SK-N-SH (cell line): Measurements from ENCODE around the gene HS6ST1. TPM values are rescaled to one million over a fixed set of nuclear protein-coding genes. Genes with fewer than 3 reads are reported as not detected.

ENCODE experiments used
- CTCF ChIA-PET: fragments of 300-600, 350-600 bp; formaldehyde crosslinking; extraction: SDS; loops from one replicate; lab custom pipeline; 2021; lab: Yijun Ruan, JAX
- POLR2A ChIA-PET: fragments of 350-600 bp; sonication (Branson Sonifier 250); formaldehyde crosslinking; extraction: SDS; loops from one replicate; lab custom pipeline; 2020; ENCODE audit warnings: antibody characterized with exemption, inconsistent platforms; lab: Yijun Ruan, JAX
- DNase-seq: peaks from one replicate; pipeline ENCODE4 v3.0.0; 2012
- H2AFZ ChIP-seq: fragments of 200-600 bp; sonication (generic); 2 replicates; pipeline ENCODE4 v1.8.1; 2016; ENCODE audit warnings: antibody characterized with exemption, mild to moderate bottlenecking, low read depth
- H3F3A ChIP-seq: fragments of 200-600 bp; sonication (generic); replicated peaks from 2 replicates; pipeline ENCODE3; 2016; ENCODE audit warnings: antibody characterized with exemption, mild to moderate bottlenecking; ENCODE audit not compliant: insufficient read depth
- H3K27ac ChIP-seq, 2 experiments: fragments of 200-500 bp in 1 of 2; fragments of 200-600 bp in 1 of 2; sonication (Bioruptor generic) in 1 of 2; sonication (generic), shearing (Covaris generic) in 1 of 2; 2 replicates each; pipeline versions ENCODE4 v1.5.1 to v1.6.1; 2014 to 2016; ENCODE audit warnings: low read depth in 2 of 2, inconsistent platforms in 1 of 2, low read length in 1 of 2, mild to moderate bottlenecking in 1 of 2, mixed read lengths in 1 of 2
- H3K27me3 ChIP-seq: fragments of 200-600 bp; sonication (generic), shearing (Covaris generic); 2 replicates; pipeline ENCODE4 v1.6.1; 2016; ENCODE audit warnings: mixed run types; ENCODE audit not compliant: insufficient read depth
- H3K36me3 ChIP-seq, 2 experiments: fragments of 200-500 bp in 1 of 2; fragments of 200-600 bp in 1 of 2; sonication (Bioruptor generic) in 1 of 2; sonication (generic) in 1 of 2; replicated peaks in 1 of 2; 2 replicates each; pipeline versions ENCODE3 to v1.5.1; 2014 to 2016; ENCODE audit warnings: low read length in 1 of 2, mild to moderate bottlenecking in 1 of 2; ENCODE audit not compliant: insufficient read depth in 2 of 2, control insufficient read depth in 1 of 2
- H3K4me1 ChIP-seq, 2 experiments: fragments of 200-500 bp in 1 of 2; fragments of 200-600 bp in 1 of 2; sonication (Bioruptor generic) in 1 of 2; sonication (generic), shearing (Covaris generic) in 1 of 2; 2 replicates each; pipeline versions ENCODE4 v1.5.1 to v1.6.1; 2014 to 2016; ENCODE audit warnings: low read depth in 1 of 2, low read length in 1 of 2, mixed run types in 1 of 2; ENCODE audit not compliant: insufficient read depth in 2 of 2, control insufficient read depth in 1 of 2
- H3K4me2 ChIP-seq: fragments of 200-600 bp; sonication (generic), shearing (Covaris generic); 2 replicates; pipeline ENCODE4 v1.6.1; 2017; ENCODE audit warnings: mixed run types
- H3K4me3 ChIP-seq, 2 experiments: fragments of 200-500 bp in 1 of 2; fragments of 200-600 bp in 1 of 2; sonication (Bioruptor generic) in 1 of 2; sonication (generic), shearing (Covaris generic) in 1 of 2; 2 replicates each; pipeline versions ENCODE4 v1.5.1 to v1.8.1; 2014 to 2016; ENCODE audit warnings: low read depth in 2 of 2, inconsistent platforms in 1 of 2, low read length in 1 of 2, mild to moderate bottlenecking in 1 of 2, mixed read lengths in 1 of 2, moderate library complexity in 1 of 2
- H3K79me2 ChIP-seq: fragments of 200-600 bp; sonication (generic); 2 replicates; pipeline ENCODE4 v1.8.1; 2017; ENCODE audit warnings: mild to moderate bottlenecking; ENCODE audit not compliant: insufficient read depth
- H3K9ac ChIP-seq: fragments of 200-600 bp; sonication (generic); 2 replicates; pipeline ENCODE4 v1.6.1; 2017; ENCODE audit warnings: mixed run types
- H3K9me2 ChIP-seq: fragments of 200-600 bp; sonication (generic); 2 replicates; pipeline ENCODE4 v1.6.1; 2017; ENCODE audit warnings: mixed run types
- H3K9me3 ChIP-seq: fragments of 200-600 bp; sonication (generic); 2 replicates; pipeline ENCODE4 v1.6.1; 2017; ENCODE audit warnings: mixed run types, mild to moderate bottlenecking, moderate library complexity
- H4K20me1 ChIP-seq: fragments of 200-600 bp; sonication (generic); 2 replicates; pipeline ENCODE4 v1.6.1; 2017; ENCODE audit warnings: mild to moderate bottlenecking, mixed run types; ENCODE audit not compliant: insufficient read depth
- CHD2 ChIP-seq: fragments of 150-350 bp; IDR thresholded peaks from 2 replicates; pipeline ENCODE4 v1.6.1; 2018; ENCODE audit warnings: low read length; ENCODE audit not compliant: partially characterized antibody
- EP300 ChIP-seq, 2 experiments: IDR thresholded peaks; 2 replicates each; pipeline versions ENCODE4 v1.4.0 to v1.6.1; 2012; ENCODE audit warnings: borderline replicate concordance in 1 of 2, low read depth in 1 of 2, low read length in 1 of 2
- EZH2phosphoT487 ChIP-seq: fragments of 200-600 bp; sonication (generic); IDR thresholded peaks from 2 replicates; pipeline ENCODE4 v1.6.1; 2017; ENCODE audit warnings: low read depth, mixed run types, mild to moderate bottlenecking, antibody characterized with exemption, moderate library complexity, borderline replicate concordance
- FOSL2 ChIP-seq: IDR thresholded peaks from 2 replicates; pipeline ENCODE4 v1.4.0; 2012; ENCODE audit warnings: low read depth, mild to moderate bottlenecking, moderate library complexity, borderline replicate concordance
- FOXM1 ChIP-seq: IDR thresholded peaks from 2 replicates; pipeline ENCODE4 v1.4.0; 2012; ENCODE audit warnings: low read depth, mild to moderate bottlenecking
- GABPA ChIP-seq: IDR thresholded peaks from 2 replicates; pipeline ENCODE4 v1.4.0; 2012; ENCODE audit warnings: low read depth, mild to moderate bottlenecking
- GATA2 ChIP-seq: sonication (generic); formaldehyde crosslinking; IDR thresholded peaks from 2 replicates; pipeline ENCODE4 v1.5.0; 2020; ENCODE audit warnings: mild to moderate bottlenecking, missing genetic modification reagents
- MAX ChIP-seq: IDR thresholded peaks from 2 replicates; pipeline ENCODE4 v1.4.0; 2012; ENCODE audit warnings: low read depth
- MEF2A ChIP-seq: IDR thresholded peaks from 2 replicates; pipeline ENCODE4 v1.4.0; 2012; ENCODE audit warnings: low read depth, borderline replicate concordance
- NFIC ChIP-seq: IDR thresholded peaks from 2 replicates; pipeline ENCODE4 v1.4.0; 2012; ENCODE audit warnings: borderline replicate concordance
- NRF1 ChIP-seq: IDR thresholded peaks from 2 replicates; pipeline ENCODE4 v1.6.1; 2012; ENCODE audit warnings: low read depth, mild to moderate bottlenecking, low read length
- PBX3 ChIP-seq: IDR thresholded peaks from 2 replicates; pipeline ENCODE4; 2012
- POLR2AphosphoS5 ChIP-seq: IDR thresholded peaks from 2 replicates; pipeline ENCODE4 v1.6.1; 2012; ENCODE audit warnings: low read depth, low read length
- RAD21 ChIP-seq: IDR thresholded peaks from 2 replicates; pipeline ENCODE4 v1.6.1; 2012; ENCODE audit warnings: mild to moderate bottlenecking, low read length
- RCOR1 ChIP-seq: fragments of 150-350 bp; IDR thresholded peaks from 2 replicates; pipeline ENCODE4 v1.6.1; 2017; ENCODE audit warnings: antibody characterized with exemption, low read length
- RFX5 ChIP-seq: IDR thresholded peaks from 2 replicates; pipeline ENCODE4 v1.6.1; 2012; ENCODE audit warnings: mild to moderate bottlenecking, improper control_type of control experiment, low read length
- TAF1 ChIP-seq: IDR thresholded peaks from 2 replicates; pipeline ENCODE4 v1.6.1; 2012; ENCODE audit warnings: low read depth, mild to moderate bottlenecking, low read length, moderate library complexity, borderline replicate concordance
- TCF12 ChIP-seq: IDR thresholded peaks from 2 replicates; pipeline ENCODE4 v1.4.0; 2012
- USF1 ChIP-seq: IDR thresholded peaks from 2 replicates; pipeline ENCODE4 v1.4.0; 2012; ENCODE audit warnings: low read depth, borderline replicate concordance
- YY1 ChIP-seq: IDR thresholded peaks from 2 replicates; pipeline ENCODE4 v1.4.0; 2012; ENCODE audit warnings: low read depth, mild to moderate bottlenecking
- WGBS: methylation state at CpG from one replicate; pipeline ENCODE4 v1.1.6; 2017; ENCODE audit warnings: low lambda C conversion rate; 5-methylcytosine and 5-hydroxymethylcytosine counted together
- polyA plus RNA-seq, 3 experiments: library from polyadenylated mRNA; depleted of rRNA; stranded (reverse); fragments of >200 nt; gene quantifications; 2 replicates each; pipeline ENCODE4 v1.2.3, GENCODE V29; 2012
- TF ChIP-seq, protein P1 (sequence below): fragments of 200-600 bp; sonication (generic); IDR thresholded peaks from 2 replicates; pipeline ENCODE4 v1.6.1; 2017; ENCODE audit warnings: antibody characterized with exemption, mild to moderate bottlenecking, moderate library complexity

HS6ST1 gene
- polyA plus RNA-seq, 1 of the 3 experiments (the other 2 are of a cell fraction) = 5.9 TPM

DNA sequence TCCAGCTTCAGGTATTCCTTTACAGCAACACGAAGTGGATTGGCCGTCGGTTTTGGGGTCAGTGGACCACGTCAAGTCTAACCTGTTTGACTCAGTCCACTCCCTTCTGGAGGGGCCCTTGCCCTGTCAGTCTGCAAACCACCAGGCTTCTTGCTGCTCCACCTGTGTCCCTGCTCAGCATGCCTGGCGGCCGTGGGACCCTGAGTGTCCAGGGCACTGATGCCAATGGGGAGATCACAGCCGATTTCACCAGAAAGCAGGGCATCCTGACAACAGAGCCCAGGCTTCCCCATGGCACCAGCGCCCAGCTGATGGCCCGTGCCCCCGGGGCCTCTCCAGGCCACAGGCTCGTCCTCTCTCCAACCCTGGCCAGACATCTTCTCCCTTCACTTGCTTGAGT, 41.2 kb upstream of the HS6ST1 start:
- CTCF ChIA-PET = no interaction called here
- TF ChIP-seq GABPA = no peak
- TF ChIP-seq RCOR1 = no peak
- TF ChIP-seq FOXM1 = no peak
- TF ChIP-seq EZH2phosphoT487 = no peak
- TF ChIP-seq GATA2 = no peak
- TF ChIP-seq MEF2A = no peak
- TF ChIP-seq MAX = no peak
- 78% methylated on average over 6 of the region's 11 CpGs for WGBS

DNA sequence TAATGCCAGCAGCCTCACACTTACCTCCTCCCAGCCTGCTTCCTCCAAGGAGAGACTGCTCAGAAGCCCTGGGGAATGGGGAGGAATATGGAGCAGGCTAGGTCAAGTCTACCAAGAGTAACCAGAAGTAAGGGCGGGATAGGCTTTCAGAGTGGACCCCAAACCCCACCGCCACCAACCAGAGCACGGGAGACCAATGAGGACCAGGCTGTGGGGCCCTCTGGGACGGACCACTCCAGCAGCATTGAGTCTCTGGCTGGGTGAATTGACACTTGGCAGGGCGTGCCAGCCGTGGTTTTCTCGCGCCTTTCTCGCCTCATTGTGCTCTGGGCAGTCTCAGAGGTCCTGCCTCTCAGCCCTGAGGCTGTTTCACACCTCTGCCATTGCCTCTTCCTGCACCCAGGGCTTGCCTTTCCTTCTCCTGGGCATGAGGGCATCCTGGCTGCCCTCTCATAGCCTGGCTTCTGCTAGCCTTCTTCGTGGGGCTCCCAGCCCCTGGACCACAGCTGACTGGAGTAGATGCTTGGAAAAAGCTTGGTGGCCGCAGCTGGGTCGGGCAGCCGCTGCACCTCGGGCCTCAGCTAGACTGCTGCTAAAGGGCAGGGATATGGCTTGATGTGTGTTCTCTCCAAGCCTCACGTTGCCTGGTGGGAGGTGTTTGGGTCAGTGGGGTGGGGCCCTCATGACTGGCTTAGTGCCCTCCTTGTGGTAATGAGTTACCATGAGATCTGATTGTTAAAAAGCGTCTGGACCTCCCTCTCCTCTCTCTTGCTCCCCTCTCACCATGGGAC, 40.5 kb upstream of the HS6ST1 start:
- H3K79me2 ChIP-seq = no peaks in the 10 kb centered on the region
- WGBS = 65% methylated on average over 7 of the region's 16 CpGs
- no peak overlapping the region for H3K4me2 ChIP-seq
- no peaks in the 10 kb centered on the region for H3K9me2 ChIP-seq
- ChIA-PET POLR2A (no interaction called here), CTCF (no interaction called here)
- no peak overlapping the region for H3K4me3 ChIP-seq
- H4K20me1 ChIP-seq = no peaks in the 10 kb centered on the region
- H3F3A ChIP-seq = no peaks in the 10 kb centered on the region
- no peaks in the 10 kb centered on the region for H3K27me3 ChIP-seq
- DNase-seq = no peak
- no peaks in the 10 kb centered on the region for H3K36me3 ChIP-seq
- no peaks in the 10 kb centered on the region for H3K9me3 ChIP-seq
- no peak overlapping the region for H3K9ac ChIP-seq
- no peak overlapping the region for H3K27ac ChIP-seq
- no peak for TF ChIP-seq NRF1
- TF ChIP-seq NFIC = no peak
- no peak for TF ChIP-seq RAD21
- no peak for TF ChIP-seq MEF2A
- TF ChIP-seq EP300 (IDR thresholded peaks at IDR 0.05; ENCODE audit: borderline replicate concordance in 1 of 2, low read depth in 1 of 2, low read length in 1 of 2) = no peak
- TF ChIP-seq TCF12 = no peak
- no peak for TF ChIP-seq RCOR1
- no peak for TF ChIP-seq YY1
- TF ChIP-seq PBX3 = no peak
- TF ChIP-seq CHD2 = no peak
- TF ChIP-seq GATA2 = no peak
- TF ChIP-seq EZH2phosphoT487 = no peak
- no peak for TF ChIP-seq USF1
- no peak for TF ChIP-seq FOSL2
- no peak for TF ChIP-seq GABPA
- no peak for TF ChIP-seq RFX5
- TF ChIP-seq, protein P1, sequence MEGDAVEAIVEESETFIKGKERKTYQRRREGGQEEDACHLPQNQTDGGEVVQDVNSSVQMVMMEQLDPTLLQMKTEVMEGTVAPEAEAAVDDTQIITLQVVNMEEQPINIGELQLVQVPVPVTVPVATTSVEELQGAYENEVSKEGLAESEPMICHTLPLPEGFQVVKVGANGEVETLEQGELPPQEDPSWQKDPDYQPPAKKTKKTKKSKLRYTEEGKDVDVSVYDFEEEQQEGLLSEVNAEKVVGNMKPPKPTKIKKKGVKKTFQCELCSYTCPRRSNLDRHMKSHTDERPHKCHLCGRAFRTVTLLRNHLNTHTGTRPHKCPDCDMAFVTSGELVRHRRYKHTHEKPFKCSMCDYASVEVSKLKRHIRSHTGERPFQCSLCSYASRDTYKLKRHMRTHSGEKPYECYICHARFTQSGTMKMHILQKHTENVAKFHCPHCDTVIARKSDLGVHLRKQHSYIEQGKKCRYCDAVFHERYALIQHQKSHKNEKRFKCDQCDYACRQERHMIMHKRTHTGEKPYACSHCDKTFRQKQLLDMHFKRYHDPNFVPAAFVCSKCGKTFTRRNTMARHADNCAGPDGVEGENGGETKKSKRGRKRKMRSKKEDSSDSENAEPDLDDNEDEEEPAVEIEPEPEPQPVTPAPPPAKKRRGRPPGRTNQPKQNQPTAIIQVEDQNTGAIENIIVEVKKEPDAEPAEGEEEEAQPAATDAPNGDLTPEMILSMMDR = no peak
- no peak for TF ChIP-seq POLR2AphosphoS5
- no peak for TF ChIP-seq TAF1
- H2AFZ ChIP-seq = no peak overlapping the region
- H3K4me1 ChIP-seq = peaks cover 5 to 18% of the 10 kb centered on the region in 2 experiments; a peak in 2 of 4 replicates

More for the DNA sequence above, 41.2 kb upstream of the HS6ST1 start:
- no peaks in the 10 kb centered on the region for H4K20me1 ChIP-seq
- H3K4me3 ChIP-seq = no peak overlapping the region
- H3K9me3 ChIP-seq = no peaks in the 10 kb centered on the region
- no peak for DNase-seq
- no peak overlapping the region for H3K27ac ChIP-seq
- peaks cover 5 to 22% of the 10 kb centered on the region in 2 experiments; a peak in 2 of 4 replicates for H3K4me1 ChIP-seq
- H3K9ac ChIP-seq = no peak overlapping the region
- no peaks in the 10 kb centered on the region for H3K36me3 ChIP-seq
- H3K4me2 ChIP-seq = no peak overlapping the region
- no peak overlapping the region for H2AFZ ChIP-seq
- no peaks in the 10 kb centered on the region for H3K79me2 ChIP-seq
- H3F3A ChIP-seq = no peaks in the 10 kb centered on the region
- H3K27me3 ChIP-seq = no peaks in the 10 kb centered on the region
- no peaks in the 10 kb centered on the region for H3K9me2 ChIP-seq
- POLR2A ChIA-PET = no interaction called here
